WTC11 (cell line): ENCODE results near the gene STK32A.
A peak's percentile ranks its signal among the peaks of the same experiment; 100 is the strongest.

Experiments
- ATF1 ChIP-seq: sonication (generic); formaldehyde crosslinking; IDR thresholded peaks from 2 replicates; pipeline ENCODE4 v1.8.1; 2023; ENCODE audit warnings: mild to moderate bottlenecking, moderate library complexity, missing genetic modification reagents
- SMAD3 ChIP-seq: sonication (generic); formaldehyde crosslinking; IDR thresholded peaks from 2 replicates; pipeline ENCODE4 v1.8.0; 2022; ENCODE audit warnings: missing genetic modification reagents, mild to moderate bottlenecking, borderline replicate concordance
- ZNF121 ChIP-seq: sonication (generic); formaldehyde crosslinking; IDR thresholded peaks from 2 replicates; pipeline ENCODE4 v1.8.0; 2023; ENCODE audit warnings: missing genetic modification reagents
- ZNF138 ChIP-seq: sonication (generic); formaldehyde crosslinking; conservative IDR thresholded peaks from 2 replicates; pipeline ENCODE4 v1.8.1; 2022; ENCODE audit warnings: mild to moderate bottlenecking, moderate library complexity, missing genetic modification reagents
- ZNF263 ChIP-seq: sonication (generic); formaldehyde crosslinking; IDR thresholded peaks from 2 replicates; pipeline ENCODE4 v1.8.1; 2022; ENCODE audit warnings: low read depth, mild to moderate bottlenecking, moderate library complexity, missing genetic modification reagents
- TF ChIP-seq, protein P1 (sequence below): fragments of 200-600 bp; IDR thresholded peaks from 2 replicates; pipeline ENCODE4 v1.8.0; 2022; ENCODE audit warnings: antibody characterized with exemption
- TF ChIP-seq, protein P2 (sequence below): sonication (generic); formaldehyde crosslinking; IDR thresholded peaks from 2 replicates; pipeline ENCODE4 v1.8.1; 2022; ENCODE audit warnings: mild to moderate bottlenecking, missing genetic modification reagents, moderate library complexity, borderline replicate concordance
- TF ChIP-seq, protein P3 (sequence below): sonication (generic); formaldehyde crosslinking; IDR thresholded peaks from 2 replicates; pipeline ENCODE4 v1.8.0; 2022; ENCODE audit warnings: mild to moderate bottlenecking, missing genetic modification reagents
- TF ChIP-seq, protein P4 (sequence below): sonication (generic); formaldehyde crosslinking; IDR thresholded peaks from 2 replicates; pipeline ENCODE4 v1.8.1; 2023; ENCODE audit warnings: mild to moderate bottlenecking, missing genetic modification reagents, borderline replicate concordance
- TF ChIP-seq, protein P5 (sequence below): sonication (generic); formaldehyde crosslinking; IDR thresholded peaks from 2 replicates; pipeline ENCODE4 v1.8.1; 2023; ENCODE audit warnings: mild to moderate bottlenecking, missing genetic modification reagents, moderate library complexity
- TF ChIP-seq, protein P6 (sequence below): sonication (generic); formaldehyde crosslinking; conservative IDR thresholded peaks from 2 replicates; pipeline ENCODE4 v1.8.1; 2022; ENCODE audit warnings: mild to moderate bottlenecking, missing genetic modification reagents
- TF ChIP-seq, protein P7 (sequence below): fragments of 250-450 bp; sonication (Bioruptor Pico); IDR thresholded peaks from 2 replicates; pipeline ENCODE4 v1.9.0; 2021; ENCODE audit warnings: mild to moderate bottlenecking

DNA sequence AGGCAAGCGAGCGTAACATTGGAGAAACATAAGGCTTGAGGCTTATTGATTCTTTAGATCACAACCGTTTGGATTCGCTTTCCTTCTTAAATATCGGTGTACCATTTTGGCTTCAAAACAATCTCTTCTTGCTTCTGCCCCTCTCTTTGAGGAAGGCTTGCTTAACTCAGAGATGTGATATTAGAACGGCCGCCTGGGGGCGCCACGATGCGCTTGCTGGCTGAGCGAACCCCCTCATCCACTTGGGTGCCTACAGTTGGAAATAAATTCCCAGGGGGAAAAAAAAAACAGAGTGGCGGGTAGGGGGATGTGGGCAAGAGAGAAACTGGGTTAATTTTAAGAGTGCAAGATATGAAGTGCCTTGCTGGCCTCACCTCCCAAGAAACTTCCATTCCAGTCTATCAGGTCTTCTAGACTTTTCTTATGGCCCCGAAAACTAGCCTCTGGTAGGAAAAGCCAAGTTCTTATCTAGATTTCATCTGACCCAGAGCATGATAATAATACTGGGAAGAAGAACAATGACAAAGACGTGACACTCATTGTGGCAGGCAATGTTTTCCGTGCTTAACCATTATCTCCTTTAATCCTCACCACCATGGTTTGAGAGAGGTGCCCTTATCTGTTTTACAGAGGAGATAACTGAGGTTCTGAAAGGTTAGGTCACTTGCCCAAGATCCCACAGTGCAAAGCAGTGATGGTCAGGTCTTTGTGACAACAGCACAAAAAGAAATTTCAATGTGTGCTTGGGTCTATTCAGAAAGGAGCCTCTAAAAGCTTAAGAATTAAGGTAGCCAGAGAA, 159.2 kb downstream of the STK32A start:
- TF ChIP-seq, protein P1, sequence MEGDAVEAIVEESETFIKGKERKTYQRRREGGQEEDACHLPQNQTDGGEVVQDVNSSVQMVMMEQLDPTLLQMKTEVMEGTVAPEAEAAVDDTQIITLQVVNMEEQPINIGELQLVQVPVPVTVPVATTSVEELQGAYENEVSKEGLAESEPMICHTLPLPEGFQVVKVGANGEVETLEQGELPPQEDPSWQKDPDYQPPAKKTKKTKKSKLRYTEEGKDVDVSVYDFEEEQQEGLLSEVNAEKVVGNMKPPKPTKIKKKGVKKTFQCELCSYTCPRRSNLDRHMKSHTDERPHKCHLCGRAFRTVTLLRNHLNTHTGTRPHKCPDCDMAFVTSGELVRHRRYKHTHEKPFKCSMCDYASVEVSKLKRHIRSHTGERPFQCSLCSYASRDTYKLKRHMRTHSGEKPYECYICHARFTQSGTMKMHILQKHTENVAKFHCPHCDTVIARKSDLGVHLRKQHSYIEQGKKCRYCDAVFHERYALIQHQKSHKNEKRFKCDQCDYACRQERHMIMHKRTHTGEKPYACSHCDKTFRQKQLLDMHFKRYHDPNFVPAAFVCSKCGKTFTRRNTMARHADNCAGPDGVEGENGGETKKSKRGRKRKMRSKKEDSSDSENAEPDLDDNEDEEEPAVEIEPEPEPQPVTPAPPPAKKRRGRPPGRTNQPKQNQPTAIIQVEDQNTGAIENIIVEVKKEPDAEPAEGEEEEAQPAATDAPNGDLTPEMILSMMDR = peak; percentile 67
- TF ChIP-seq, protein P2, sequence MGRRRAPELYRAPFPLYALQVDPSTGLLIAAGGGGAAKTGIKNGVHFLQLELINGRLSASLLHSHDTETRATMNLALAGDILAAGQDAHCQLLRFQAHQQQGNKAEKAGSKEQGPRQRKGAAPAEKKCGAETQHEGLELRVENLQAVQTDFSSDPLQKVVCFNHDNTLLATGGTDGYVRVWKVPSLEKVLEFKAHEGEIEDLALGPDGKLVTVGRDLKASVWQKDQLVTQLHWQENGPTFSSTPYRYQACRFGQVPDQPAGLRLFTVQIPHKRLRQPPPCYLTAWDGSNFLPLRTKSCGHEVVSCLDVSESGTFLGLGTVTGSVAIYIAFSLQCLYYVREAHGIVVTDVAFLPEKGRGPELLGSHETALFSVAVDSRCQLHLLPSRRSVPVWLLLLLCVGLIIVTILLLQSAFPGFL (CRISPR knock-in tag) = no peak
- TF ChIP-seq, protein P3, sequence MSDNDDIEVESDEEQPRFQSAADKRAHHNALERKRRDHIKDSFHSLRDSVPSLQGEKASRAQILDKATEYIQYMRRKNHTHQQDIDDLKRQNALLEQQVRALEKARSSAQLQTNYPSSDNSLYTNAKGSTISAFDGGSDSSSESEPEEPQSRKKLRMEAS (CRISPR knock-in tag) = no peak
- TF ChIP-seq, protein P4, sequence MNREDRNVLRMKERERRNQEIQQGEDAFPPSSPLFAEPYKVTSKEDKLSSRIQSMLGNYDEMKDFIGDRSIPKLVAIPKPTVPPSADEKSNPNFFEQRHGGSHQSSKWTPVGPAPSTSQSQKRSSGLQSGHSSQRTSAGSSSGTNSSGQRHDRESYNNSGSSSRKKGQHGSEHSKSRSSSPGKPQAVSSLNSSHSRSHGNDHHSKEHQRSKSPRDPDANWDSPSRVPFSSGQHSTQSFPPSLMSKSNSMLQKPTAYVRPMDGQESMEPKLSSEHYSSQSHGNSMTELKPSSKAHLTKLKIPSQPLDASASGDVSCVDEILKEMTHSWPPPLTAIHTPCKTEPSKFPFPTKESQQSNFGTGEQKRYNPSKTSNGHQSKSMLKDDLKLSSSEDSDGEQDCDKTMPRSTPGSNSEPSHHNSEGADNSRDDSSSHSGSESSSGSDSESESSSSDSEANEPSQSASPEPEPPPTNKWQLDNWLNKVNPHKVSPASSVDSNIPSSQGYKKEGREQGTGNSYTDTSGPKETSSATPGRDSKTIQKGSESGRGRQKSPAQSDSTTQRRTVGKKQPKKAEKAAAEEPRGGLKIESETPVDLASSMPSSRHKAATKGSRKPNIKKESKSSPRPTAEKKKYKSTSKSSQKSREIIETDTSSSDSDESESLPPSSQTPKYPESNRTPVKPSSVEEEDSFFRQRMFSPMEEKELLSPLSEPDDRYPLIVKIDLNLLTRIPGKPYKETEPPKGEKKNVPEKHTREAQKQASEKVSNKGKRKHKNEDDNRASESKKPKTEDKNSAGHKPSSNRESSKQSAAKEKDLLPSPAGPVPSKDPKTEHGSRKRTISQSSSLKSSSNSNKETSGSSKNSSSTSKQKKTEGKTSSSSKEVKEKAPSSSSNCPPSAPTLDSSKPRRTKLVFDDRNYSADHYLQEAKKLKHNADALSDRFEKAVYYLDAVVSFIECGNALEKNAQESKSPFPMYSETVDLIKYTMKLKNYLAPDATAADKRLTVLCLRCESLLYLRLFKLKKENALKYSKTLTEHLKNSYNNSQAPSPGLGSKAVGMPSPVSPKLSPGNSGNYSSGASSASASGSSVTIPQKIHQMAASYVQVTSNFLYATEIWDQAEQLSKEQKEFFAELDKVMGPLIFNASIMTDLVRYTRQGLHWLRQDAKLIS (CRISPR knock-in tag) = no peak
- TF ChIP-seq, protein P5, sequence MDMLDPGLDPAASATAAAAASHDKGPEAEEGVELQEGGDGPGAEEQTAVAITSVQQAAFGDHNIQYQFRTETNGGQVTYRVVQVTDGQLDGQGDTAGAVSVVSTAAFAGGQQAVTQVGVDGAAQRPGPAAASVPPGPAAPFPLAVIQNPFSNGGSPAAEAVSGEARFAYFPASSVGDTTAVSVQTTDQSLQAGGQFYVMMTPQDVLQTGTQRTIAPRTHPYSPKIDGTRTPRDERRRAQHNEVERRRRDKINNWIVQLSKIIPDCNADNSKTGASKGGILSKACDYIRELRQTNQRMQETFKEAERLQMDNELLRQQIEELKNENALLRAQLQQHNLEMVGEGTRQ (CRISPR knock-in tag) = no peak
- TF ChIP-seq ZNF121 (CRISPR knock-in tag) (no peak), ATF1 (CRISPR knock-in tag) (no peak), SMAD3 (CRISPR knock-in tag) (no peak), ZNF263 (no peak), ZNF138 (CRISPR knock-in tag) (no peak)
- TF ChIP-seq, protein P6, sequence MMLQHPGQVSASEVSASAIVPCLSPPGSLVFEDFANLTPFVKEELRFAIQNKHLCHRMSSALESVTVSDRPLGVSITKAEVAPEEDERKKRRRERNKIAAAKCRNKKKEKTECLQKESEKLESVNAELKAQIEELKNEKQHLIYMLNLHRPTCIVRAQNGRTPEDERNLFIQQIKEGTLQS (CRISPR knock-in tag) = no peak
- TF ChIP-seq, protein P7, sequence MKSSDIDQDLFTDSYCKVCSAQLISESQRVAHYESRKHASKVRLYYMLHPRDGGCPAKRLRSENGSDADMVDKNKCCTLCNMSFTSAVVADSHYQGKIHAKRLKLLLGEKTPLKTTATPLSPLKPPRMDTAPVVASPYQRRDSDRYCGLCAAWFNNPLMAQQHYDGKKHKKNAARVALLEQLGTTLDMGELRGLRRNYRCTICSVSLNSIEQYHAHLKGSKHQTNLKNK = no peak
